ENCODE measurements around the gene BOD1L2.

Gene BOD1L2

DNA sequence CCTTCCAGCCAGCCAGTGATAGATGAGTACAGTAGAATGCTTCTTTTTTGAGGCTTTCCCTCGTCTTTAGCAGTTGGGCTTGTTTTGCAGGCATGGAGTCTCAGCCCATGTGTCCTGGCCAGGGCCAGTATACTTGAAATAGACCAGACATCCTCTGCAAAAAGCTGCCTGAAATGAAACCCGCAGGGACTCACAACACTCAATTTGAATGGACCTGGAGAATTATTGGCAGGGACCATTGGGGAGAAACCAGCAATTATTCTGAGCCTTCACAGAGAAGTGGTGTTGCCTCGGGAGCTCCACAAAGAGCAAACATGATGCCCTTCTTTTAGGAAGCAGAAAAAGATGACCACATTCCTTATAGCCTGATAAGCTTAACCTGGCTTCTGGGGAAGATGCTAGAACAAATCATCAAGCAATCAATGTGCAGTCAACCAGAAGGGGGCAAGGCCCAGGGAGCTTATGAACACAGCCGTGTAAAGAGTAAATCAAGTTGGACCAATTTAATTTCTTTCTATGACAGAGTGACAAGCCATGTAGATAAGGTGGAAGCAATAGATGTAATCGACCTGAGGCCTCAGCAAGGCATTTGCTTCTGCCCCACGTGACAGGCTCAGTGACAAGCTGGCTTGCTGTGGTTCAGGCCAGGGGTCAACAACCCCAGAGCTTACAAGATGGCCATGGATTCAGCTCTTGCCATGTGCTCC lies 42.1 kb downstream of the BOD1L2 start:
- TF ChIP-seq, protein P1, sequence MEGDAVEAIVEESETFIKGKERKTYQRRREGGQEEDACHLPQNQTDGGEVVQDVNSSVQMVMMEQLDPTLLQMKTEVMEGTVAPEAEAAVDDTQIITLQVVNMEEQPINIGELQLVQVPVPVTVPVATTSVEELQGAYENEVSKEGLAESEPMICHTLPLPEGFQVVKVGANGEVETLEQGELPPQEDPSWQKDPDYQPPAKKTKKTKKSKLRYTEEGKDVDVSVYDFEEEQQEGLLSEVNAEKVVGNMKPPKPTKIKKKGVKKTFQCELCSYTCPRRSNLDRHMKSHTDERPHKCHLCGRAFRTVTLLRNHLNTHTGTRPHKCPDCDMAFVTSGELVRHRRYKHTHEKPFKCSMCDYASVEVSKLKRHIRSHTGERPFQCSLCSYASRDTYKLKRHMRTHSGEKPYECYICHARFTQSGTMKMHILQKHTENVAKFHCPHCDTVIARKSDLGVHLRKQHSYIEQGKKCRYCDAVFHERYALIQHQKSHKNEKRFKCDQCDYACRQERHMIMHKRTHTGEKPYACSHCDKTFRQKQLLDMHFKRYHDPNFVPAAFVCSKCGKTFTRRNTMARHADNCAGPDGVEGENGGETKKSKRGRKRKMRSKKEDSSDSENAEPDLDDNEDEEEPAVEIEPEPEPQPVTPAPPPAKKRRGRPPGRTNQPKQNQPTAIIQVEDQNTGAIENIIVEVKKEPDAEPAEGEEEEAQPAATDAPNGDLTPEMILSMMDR (IDR thresholded peaks at IDR 0.05), result no peak

DNA sequence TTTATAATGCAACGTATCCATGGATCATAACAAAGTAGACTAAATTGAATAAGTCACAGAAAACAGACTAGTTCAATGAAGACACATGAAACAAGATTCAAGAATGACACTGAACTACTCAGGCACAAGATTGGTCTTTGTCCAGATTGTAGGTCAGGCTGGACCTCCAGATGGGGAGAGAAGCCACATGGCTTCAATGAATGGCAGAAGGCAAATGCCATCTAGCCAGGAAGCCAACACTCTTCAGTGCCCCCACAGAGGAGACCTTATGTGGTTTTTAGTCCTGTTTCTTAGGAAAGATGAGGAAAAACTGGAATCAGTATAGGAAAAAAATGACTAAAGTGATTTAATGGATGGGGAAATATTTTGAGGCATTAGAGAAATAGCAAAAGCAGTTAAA lies 43.1 kb downstream of the BOD1L2 start:
- TF ChIP-seq, protein P1 (IDR thresholded peaks at IDR 0.05), result no peak

DNA sequence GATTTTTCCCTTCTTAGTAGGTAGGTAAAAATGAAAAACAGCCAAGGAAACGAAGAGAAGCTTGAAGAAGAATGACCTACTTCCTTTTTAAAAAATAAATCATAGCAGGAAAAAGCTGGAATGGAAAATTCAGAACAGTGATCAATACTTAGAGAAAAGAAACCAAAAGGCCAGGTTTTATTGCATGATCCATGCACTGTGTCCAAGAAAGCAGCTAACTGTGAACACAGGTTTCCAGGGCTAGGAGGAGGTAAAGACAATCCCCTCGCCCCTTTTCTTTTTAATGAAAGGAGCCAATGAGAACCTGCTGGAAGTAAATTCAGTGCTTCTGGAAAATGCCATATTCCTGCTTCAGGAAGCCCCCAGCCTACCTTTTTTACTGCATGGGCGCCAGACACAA lies 47.2 kb downstream of the BOD1L2 start:
- TF ChIP-seq, protein P1 (IDR thresholded peaks at IDR 0.05), result no peak

DNA sequence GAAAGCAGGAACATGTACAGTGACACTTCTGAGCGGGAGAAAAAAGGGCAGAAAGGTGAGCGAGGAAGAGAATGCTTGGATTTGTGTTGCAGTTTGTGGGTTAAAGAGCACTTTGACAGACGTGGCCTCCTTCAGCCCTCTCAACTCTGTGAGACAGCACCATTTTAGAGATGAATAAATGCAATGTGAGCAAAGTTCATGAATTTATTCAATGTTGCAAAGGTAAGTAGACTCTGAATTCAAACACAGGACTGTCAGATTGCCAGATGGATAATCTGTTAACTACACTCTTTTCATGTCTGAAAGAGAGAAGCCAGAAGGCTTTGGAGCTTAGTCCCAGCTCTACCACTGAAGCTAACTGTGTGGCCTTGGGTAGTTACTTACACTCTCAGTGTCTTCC lies 47.7 kb downstream of the BOD1L2 start:
- TF ChIP-seq, protein P1 (IDR thresholded peaks at IDR 0.05), result no peak

DNA sequence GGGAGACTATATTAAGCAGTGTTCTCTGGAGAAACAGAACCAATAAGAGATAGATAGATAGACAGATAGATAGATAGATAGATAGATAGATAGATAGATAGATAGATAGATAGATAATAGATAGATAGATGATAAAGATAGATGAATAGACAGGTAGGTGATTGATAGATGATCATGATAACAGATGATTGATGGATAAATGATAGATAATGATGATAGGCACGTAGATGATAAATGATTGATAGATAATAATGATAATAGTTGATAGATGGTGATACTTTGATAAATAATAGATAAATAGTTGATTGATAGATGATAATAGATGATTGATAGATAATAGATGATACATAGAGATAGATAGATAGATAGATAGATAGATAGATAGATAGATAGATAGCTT lies 48.5 kb downstream of the BOD1L2 start:
- TF ChIP-seq, protein P1 (IDR thresholded peaks at IDR 0.05), result no peak

DNA sequence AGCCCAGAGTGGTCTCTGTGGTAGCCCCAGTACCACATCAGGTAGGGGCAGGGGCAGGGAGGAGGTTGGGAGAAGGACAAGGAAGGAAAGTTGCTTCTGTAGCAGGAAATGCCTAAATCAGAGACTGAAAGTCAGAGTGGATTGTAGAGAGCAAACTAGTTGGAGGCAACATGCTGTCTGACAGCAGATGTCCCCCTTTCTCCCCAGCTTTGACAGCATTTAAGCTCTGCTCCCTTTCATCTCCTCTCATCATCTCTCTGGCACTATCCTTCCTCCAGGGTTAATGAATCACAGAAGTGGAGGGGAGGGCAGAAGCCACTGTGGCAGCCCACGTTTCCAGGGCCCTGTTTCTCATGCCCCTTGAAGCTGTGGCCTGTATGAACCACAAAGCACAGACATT lies 50.4 kb downstream of the BOD1L2 start:
- TF ChIP-seq, protein P1 (IDR thresholded peaks at IDR 0.05), result no peak

DNA sequence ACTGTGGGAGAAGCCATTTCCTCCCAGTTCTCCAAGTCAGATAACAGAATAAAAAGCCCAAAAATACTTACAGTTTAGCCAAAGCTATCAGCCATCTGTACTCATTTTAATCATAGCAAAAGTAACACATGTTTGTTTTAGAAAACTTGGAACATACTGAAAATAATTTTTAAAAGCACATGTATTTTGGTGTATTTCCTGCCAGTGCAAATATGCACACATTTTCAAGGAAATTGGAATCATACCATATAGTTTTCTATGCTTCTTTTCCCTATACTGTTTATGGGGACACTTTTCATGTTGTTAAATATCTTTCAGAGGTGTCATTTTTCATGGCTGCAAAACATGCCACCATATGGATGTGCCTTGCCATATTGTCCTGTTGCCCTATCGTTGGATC lies 51.2 kb downstream of the BOD1L2 start:
- TF ChIP-seq, protein P1 (IDR thresholded peaks at IDR 0.05), result no peak

All from LNCAP (cell line).